ENCODE measurements around the gene CPNE7.
"Not testable (repeated sequence)": the region's sequence is repeated elsewhere in the genome, so short reads cannot be mapped to it uniquely, and the experiment has no call there.

CPNE7 gene

DNA sequence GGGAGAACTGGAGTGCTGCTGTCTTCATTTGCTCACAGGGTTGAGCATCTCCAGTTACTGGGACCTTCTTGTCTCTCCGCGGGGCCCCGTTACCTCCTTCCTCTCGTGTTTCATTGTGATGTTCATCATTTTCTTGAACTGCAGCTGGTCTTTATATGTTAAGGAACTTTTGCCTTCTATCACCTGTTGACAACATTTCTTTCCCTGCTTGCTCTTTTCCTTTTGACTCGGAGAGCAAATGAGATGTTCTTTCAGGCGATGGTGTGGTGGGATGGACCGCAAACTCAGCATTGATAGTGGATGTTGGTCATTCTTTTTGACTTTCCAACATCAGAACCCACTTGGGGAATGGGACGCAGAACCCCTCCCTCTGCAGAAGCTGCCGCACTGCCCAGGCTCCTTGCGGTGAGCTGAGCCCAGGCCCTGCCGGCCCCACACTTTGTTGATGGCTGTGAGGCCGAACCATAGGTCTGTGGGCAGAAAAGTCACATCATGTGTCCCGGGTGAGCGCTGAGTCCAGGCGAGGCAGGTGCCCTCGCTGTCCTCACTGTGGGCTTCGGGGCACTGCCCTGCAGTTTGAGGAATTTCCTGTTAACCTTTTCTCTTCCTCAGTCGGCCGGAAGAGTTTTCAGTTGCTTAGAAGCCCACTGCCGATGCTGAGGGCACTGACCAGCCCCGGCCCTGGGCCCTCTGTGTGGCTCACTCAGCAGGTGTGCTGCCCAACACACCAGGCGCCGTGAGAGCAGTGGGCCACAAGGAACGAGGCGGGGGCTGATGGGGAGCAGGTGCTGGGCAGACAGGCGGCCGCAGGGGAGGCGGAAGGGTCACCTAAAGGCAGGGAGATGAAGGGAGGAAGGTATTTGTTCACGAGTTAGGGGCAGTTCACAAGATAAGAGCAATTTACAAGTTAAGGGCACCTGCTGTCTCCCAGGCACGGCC, 7.6 kb upstream of the CPNE7 start:
- no peak for DNase-seq

DNA sequence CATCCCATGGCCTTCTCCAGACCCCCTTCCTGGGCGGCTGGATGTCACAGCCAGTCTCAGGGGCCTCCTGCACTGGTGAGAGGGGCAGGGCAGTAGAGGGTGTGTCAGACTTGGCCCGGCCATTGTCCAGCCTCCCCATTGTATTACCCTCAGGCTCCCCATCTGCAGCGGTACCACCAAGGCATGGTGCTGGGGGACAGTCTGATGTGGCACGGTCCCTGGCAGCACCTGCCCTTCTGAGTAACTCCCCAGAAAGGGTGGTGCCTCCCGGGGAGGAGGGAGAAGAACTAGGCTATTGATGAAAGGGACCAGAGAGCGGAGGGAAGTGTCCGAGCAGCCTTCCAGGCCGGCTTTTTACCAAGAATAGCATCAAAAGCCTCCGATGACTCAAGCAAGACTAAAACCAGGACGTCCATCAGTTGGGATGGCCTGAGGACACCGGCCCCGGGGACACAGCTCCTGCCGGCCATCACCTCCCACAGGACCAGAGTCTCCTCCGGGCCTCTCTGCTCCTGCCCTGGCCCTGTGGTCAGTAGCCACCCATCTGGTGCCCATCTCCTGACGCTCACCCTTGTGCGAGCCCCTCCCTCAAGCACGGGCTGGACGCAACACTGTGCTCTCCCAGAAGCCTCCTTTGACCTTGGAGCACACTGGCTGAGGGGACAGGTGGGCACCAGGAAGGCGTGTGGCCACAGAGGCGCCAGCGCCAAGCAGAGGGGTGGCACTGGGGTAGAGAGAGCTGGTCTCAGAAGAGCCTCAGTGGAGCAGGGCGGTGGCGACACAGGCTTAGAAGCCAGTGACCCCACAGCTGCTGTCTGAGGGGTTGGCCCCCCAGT, 5.8 kb upstream of the CPNE7 start:
- no peak for DNase-seq

DNA sequence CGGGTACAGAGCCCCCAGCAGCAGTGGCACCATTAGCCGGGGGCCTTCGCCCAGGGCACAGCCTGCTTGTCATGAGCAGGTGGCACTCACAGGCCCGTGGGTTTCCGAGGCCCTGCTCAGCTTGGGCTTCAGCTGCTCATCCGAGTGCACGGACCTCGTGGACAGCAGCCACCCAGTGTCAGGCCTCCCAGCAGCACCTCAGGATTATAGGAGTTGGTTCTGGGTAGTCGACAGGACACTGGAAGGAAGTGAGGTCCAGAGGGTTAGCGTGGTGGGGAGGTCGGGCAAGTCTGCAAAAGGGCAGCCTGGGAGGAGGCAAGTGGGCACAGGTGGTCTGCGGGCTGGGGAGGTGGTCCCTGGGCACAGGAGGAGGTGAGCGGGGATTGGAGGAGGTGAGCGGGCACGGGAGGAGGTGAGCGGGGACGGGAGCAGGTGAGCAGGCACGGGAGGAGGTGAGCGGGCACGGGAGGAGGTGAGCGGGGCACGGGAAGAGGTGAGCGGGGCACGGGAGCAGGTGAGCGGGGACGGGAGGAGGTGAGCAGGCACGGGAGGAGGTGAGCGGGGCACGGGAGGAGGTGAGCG, 5.1 kb upstream of the CPNE7 start:
- DNase-seq = no peak

DNA sequence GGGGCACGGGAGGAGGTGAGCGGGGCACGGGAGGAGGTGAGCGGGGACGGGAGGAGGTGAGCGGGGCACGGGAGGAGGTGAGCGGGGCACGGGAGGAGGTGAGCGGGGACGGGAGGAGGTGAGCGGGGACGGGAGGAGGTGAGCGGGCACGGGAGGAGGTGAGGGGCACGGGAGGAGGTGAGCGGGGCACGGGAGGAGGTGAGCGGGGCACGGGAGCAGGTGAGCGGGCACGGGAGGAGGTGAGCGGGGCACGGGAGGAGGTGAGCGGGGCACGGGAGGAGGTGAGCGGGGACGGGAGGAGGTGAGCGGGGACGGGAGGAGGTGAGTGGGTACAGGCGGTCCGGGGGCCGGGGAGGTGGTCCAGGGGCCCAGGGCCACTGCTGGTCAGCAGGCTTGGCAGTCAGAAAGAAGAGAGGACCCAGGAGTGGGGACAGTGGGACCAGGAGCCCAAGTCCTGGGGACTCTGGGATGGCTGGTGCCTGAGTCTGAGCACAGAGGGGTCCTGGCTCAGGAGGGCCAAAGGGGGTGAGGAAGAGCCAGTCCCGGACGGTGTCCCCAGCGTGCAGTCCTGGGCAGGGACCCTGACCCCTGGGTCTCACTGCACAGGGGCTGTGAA, 4.5 kb upstream of the CPNE7 start:
- not testable (repeated sequence) for DNase-seq

DNA sequence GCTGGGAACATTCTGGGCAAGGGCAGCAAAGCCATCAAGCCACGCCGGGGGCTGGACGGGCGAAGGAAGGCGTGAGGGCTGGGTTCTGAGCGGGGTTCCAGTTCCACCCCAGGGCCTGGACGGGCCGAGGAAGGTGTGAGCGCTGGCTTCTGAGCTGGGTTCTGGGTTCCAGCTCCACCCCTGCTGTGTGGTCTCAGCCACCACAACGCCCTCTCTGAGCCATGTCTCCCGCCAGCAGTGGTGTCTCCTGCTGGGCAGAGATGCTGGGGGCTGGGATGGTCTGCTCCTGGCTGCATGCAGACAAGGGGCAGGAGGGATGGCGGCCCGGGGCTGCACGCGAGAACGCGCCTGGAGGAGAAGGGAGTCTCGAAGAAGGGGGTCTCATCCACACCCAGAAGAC, 3.9 kb upstream of the CPNE7 start:
- DNase-seq = no peak

DNA sequence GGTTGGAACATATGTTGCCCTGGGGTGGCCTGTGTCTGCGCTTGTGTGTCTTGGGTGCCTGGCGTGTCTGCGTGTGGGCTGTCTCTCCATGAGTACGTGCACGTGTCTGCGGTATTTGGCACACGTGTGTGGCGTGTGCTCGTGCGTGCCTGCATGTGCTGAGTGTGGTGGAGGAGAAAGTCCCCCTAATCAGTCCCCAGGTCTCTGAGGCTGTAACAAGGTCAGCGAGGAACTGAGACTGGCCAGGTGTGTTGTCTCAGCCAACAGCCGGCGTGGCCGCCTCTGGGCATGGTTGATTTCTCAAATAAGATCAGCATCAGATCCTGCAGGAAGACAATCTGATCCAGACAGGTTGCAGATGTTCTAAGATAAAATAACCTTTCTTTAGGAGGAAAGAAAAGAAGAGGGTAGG, 3.5 kb upstream of the CPNE7 start:
- DNase-seq = no peak

DNA sequence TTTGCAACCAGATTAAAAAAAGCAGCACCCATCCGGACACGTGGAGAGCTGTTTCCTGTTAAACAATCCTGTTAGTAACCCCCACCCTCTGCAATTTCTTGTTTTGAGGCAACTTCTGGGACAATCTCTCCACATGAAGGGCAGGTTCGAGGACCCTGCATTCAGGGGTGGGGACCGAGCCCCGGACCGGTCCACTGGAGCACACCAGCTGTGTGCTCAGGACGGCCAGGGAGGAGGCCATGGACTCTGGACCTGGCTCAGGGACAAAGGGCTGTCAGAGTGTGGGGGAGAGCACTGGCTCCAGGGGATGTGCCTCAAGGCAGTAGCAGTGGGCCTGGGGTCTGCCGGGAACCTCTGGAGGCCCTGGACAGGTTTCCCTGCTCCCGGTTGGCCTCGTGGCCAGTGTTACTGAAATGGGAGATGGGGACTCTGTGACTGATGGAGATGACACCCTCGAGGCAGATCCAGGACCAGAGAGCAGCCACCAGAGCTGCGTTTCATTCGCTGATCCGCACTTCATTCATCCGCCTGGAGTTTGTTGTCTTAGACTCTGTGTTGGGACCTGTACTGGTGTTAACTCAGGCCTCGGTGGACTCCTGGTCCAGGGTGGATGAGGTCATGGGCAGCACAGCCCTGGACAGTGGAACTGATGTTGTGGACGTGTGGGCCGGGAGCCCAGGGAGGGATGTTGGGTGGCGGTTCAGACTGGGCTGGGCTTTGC, 2.9 kb upstream of the CPNE7 start:
- DNase-seq = no peak

DNA sequence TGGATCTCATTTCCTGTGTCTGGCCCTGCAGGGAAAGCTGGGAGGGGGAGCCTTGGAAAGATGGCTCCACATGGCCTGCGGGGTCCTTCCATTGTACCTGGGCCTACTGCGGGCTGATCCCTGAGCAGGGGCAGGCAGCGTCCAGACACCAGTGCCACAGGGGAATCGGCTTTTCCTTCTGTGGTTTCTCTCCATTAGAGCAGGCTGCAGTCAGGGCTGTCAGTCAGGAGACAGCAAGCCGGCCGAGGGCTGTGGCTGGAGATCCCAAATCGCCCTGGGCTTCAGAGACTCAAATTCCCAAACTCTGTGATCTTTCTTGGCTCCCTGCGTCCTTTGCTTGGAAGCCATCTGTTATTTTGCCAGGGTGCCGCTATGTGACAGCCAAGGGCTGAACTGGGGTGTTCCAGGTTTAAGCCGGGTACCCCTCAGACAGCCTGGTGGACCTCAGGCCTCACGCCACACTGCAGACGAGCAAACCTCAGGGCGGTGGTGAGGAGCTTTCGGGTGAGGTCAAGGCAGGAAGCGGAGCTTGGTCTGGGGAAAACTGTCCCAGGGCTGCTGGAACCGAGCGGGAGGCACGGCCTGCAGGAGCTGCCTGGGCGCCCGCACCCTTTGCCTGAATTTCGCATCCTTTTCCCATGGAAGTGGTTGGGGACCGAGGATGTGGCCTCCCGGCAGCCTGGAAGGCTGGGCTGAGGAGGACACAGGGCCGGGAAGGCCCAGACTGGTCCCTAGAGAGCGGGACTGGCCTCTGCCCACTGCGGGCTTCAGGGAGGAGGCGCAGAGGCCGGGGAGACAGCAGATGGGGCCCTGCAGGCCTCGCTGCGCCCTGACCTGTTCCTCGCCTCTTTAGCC, 1.5 kb upstream of the CPNE7 start:
- DNase-seq = no peak

DNA sequence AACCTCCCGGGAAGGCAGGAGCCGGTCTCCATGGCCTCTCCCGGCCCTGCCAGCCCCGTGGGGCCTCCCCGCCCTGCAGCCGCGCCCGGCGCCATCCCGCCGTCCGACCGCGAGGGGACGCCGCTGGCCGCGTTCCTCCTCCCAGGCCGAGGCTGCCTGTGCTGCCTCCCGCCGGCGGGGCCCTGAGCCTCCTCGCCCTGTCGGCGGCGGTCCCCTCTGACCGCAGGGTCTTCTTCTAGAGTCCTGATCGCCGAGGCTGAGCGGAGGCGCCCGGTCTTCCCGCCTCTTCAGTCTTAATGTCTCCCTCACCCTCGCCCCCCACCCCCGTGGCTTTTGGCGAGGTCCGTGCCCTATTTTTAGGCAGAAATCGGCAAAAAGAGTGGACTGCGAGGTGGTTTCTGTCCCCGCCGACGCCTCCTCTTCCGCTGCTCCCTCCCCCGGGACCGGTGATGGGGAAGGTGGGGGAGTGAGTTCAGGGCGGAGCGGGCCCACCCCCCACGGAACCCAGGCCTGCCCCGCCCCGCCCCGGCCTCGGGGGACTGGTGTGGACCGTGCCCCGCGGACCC, 794 bp upstream of the CPNE7 start:
- no peak for DNase-seq

DNA sequence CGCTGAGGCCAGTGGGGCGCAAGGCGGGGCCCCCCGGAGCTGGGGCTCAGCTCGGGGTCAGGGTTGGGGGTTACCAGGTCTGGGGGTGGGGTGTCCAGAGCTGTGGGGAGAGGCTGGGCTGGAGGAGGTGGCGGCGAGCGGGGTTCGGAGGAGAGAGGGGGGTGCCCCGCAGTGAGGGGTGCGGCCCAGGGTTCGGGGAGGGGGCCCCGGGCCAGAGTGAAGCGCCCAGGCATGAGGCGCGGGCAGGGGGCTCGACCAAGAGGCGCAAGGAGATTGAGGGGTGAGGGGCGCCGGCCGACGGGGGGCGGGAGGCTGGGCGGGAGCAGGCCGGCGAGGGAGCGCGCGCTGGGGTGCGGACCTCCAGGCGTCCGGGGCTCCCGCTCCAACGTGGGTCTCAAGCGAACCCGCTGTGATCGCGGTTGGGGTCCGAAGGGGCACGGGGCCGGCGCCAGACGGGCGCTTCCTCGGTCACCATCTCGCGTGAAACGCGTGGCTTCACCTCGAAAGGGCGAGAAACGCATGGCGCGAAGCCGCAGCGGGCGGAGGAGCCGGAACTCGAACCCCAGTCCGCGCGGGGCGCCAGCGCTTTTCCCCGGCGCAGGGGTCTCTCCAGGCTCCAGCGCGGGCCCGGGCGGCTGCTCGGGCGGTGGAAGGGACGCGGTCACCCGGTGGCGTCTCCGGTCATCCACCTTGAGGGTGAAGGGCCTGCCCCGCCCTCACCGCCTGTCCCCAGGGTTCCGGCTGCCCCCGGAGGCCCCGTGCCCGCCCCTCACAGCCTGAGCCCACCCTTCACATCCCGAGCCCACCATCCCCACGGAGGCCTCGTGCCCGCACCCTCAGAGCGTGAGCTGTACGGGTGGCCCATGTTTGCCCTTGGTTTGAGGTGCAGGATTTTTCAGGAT, 846 bp downstream of the CPNE7 start:
- DNase-seq = no peak

DNA sequence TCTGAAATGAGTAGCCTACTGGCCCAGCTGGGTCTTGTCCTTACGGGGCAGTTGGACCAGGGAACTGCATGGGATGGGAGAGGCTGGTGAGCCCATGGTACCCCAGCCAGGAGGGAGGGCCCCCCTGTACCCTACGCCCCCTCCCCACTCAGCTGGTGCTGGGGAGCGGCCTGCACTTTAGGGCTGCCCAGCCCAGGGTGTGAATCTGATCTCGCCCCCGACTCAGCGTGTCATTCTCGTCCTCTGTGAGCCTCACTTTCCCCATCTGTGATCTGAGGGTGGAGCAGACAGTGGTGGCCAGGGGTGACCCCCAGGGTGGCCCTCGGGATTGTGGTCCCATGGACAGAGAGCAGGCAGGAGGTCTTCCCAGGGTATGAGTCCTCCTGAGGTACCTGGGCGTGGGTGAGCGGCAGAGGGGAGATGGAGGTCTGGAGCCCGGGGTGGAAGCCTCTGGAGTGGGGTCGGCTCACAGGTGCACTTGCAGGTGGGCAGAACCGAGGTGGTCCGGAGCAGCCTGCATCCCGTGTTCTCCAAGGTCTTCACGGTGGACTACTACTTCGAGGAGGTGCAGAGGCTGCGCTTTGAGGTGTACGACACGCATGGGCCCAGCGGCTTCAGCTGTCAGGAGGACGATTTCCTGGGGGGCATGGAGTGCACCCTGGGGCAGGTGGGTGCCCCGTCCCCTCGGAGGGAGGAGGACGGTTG, 1.6 kb downstream of the CPNE7 start:
- DNase-seq = no peak

DNA sequence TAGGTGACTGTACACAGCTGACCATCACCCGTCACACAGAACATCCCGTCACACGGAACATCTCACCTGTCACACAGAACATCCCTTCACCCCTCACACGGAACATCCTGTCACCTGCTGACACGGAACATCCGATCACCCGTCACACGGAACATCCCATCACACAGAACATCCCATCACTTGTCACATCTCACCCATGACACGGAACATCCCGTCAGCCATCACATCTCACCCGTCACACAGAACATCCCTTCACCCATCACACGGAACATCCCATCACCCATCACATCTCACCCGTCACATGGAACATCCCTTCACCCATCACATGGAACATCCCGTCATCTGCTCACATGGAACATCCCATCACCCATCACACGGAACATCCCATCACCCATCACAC, 3.8 kb downstream of the CPNE7 start:
- no peak for DNase-seq

DNA sequence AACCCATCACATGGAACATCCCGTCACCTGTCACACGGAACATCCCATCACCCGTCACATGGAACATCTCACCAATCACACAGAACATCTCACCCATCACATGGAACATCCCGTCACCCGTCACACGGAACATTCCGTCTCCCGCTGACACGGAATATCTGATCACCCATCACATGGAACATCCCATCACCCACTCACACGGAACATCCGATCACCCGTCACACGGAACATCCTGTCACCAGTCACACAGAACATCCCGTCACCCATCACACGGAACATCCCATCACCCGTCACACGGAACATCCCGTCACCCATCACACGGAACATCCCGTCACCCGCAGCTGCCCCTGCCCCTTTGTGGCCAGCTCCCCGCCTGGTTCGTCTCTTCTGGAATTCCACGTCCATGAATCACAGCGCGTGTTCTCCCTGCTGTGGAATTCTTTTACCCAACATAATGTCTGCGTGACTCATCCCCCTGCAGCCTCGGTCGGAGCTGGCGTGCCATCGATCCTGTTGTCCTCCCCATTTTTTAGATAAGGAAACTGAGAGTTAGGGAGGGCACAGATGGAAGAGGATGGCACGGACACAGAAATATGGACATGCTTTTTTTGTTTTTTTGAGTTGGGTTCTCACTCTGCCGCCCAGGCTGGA, 5.6 kb downstream of the CPNE7 start:
- no peak for DNase-seq

DNA sequence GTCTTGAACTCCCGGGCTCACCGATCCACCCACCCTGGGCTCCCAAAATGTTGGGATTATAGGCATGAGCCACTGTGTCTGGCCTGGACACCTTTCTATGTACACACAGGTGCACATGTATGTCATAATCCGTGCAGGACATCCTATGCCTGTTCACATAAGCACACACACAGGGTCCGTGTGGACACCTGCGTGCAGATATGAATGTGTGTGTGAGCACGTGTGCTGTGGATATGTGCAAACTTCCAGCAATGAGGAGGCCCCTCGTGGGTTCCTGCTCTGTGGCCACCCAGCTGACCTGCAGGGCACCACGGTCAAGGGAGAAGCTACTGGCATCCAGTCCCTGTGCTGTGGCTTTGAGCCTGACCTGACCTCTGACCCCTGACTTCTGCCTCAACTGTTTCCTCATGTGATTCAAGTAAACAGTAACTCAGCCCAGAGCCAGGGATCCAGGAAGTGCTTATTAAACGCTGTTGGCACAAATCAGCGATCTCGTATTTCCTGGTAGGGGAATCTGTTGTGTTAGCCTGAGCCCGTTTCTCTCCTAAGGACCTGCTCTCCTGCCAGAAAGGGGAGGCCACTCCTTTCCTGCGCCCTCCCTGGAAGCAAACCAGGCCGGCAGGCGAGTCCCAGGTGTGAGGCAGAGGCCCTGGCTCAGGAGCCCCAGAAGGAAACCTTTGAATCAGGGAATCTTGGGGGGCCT, 6.5 kb downstream of the CPNE7 start:
- peak; percentile 26 for DNase-seq

DNA sequence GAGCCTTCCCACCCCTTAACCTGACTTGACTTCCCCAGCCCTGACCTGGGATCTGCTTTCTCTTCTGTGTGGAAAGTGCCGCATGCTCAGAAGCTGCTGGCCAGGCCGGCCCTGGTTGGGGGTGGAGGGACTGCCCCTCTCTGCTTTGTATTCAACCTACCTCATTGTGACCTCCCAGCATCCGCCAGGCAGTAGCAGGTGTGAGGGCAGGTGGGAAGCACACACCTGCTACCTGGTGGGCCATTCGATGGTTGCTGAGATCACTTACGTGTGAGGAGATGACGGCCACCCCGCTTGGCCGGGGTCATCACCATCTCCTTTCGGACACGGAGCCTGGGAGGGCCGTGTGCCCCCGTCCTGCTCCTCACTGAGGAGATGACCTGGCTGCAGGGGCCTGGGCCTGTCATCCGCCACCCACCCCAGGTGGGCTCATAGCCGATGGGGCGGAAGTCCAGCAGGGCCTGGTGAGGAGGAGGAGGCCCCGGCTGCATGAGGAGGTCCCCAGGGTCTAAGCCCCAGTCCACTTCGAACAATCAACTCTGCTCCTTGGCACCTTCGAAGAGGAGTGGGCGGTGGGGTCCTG, 7.1 kb downstream of the CPNE7 start:
- no peak for DNase-seq

DNA sequence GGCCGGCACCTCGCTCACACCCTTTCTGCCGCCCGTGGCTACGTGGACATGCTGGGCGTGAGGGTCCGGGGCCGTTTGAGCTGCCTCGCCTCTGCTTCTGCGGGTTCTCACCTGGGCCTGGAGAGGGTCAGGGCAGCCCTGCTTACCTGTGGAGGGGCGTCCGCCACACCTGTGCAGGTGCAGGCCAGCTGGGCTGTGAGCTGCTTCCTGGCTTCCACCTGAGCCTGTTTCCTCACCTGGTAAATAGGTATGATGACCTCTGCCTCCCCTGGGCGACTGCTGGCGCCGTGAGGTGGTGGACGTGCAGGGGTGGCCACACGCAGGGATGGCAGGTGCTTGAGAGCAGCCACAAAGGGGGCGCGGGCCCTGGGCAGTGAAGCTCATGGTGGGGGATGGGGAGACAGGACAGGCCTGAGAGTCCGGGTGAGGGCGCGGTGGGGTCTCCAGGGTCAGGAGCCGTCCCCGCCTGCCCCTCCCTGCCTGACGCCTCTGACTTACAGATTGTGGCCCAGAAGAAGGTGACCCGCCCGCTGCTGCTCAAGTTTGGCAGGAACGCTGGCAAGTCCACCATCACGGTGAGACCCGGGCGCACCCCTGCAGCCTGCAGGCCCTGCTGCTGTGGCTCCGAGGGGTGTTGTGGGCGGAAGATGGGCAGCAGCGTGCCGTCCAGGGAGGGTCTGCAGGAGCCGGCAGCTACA, 7.8 kb downstream of the CPNE7 start:
- no peak for DNase-seq
